ENCODE data around the gene EPHA8. TPM values are rescaled to one million over a fixed set of nuclear protein-coding genes. Genes with fewer than 3 reads are reported as not detected.
A peak's percentile ranks its signal among the peaks of the same experiment; 100 is the strongest.

Gene EPHA8
- total RNA-seq, 4 donors from 2014 or later: not detected

DNA sequence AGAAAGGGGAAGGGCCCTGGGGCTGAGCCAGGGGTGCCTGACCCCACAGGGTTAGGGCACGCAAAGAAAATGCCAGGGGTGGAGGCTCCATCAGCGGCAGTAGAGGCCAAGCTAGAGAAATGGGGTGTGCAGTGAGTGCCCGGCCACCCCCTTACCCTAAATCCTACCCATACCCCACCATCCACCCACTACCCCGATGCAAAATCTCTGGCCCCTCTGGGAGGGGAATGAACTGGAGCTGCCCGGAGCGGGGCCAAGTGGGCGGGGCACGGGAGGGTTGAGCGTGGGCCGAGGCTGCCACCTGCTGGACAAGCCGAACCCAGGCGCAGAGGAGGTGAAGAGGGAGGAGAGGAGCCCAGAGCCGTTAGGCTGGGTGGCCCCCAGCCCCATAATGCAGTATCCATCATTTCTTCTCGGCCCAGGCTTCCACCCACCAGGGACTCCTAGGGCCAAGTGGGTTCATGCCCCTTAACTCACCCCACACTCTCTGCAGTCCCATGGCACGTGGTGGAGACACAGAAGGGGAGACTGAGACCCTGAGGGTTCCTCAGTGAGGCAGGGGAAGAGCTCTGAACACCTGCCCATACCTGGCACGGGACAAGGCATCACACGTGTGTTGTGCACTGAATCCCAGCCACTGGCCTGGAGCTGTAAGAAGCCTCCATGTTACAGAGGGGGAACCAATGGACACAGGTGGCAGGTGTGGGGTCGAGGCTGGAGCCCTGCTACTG is 78.8 kb downstream of the EPHA8 start:
- Histone ChIP-seq H3K27ac (no peak overlapping the region), H3K4me3 (no peak overlapping the region), H3K4me1 (peaks cover 0 to 7% (median 2%) of the 10 kb centered on the region in 4 donors), H3K36me3 (no peaks in the 10 kb centered on the region), H3K9me3 (no peaks in the 10 kb centered on the region), H3K27me3 (peaks cover 0 to 23% of the 10 kb centered on the region in 2 donors)
- WGBS, 2 donors: 4 to 7% methylated on average over 17 to 18 of the region's 18 CpGs
- TF ChIP-seq EP300 (IDR thresholded peaks at IDR 0.05): peak in 1 of 2 donors; percentile 47
- TF ChIP-seq, protein P1, sequence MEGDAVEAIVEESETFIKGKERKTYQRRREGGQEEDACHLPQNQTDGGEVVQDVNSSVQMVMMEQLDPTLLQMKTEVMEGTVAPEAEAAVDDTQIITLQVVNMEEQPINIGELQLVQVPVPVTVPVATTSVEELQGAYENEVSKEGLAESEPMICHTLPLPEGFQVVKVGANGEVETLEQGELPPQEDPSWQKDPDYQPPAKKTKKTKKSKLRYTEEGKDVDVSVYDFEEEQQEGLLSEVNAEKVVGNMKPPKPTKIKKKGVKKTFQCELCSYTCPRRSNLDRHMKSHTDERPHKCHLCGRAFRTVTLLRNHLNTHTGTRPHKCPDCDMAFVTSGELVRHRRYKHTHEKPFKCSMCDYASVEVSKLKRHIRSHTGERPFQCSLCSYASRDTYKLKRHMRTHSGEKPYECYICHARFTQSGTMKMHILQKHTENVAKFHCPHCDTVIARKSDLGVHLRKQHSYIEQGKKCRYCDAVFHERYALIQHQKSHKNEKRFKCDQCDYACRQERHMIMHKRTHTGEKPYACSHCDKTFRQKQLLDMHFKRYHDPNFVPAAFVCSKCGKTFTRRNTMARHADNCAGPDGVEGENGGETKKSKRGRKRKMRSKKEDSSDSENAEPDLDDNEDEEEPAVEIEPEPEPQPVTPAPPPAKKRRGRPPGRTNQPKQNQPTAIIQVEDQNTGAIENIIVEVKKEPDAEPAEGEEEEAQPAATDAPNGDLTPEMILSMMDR (IDR thresholded peaks at IDR 0.05): peak; percentile 83 to 95 (median 89)
- TF ChIP-seq POLR2A (IDR thresholded peaks at IDR 0.05): no peak
- DNase-seq (ENCODE audit: low spot score in 2 of 2): peak; percentile 72 to 85

DNA sequence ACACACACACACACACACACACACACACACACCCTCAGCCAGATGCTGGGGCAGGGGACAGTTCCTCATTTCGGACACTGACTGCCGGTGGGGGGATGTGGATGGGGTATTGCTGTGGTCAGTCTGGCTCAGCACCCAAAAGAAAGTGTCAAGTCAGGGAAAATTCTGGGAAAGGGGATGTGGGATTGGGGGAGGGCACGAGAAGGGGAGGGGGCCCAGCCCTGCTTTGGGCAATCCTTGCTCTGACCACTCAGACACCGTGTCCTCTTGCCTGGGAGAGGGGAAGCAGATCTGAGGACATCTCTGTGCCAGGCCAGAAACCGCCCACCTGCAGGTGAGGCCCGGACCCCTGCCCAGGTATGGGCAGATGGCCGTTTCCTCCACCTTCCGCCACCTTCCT is 80.1 kb downstream of the EPHA8 start, which contains the start of gene C1QC:
C1QC (plus strand) TSS at position 253 of the 400 bp plus-strand sequence. CDS start 391 bp downstream, outside the sequence.
- peak in 1 of 2 donors; percentile 46 for DNase-seq (ENCODE audit: low spot score in 2 of 2)
- no peaks in the 10 kb centered on the region for H3K36me3 ChIP-seq
- H3K27me3 ChIP-seq: peaks cover 0 to 13% of the 10 kb centered on the region in 2 donors
- H3K4me3 ChIP-seq: peak within 1 kb of the TSS; percentile 5 to 47 (median 13)
- peaks cover 0 to 7% (median 2%) of the 10 kb centered on the region in 4 donors for H3K4me1 ChIP-seq
- H3K27ac ChIP-seq: peak within 1 kb of the TSS in 1 of 4 donors; percentile 4
- 61% methylated on average over 8 of the region's 8 CpGs for WGBS, 2 donors
- H3K9me3 ChIP-seq: no peaks in the 10 kb centered on the region
- peak in 1 of 2 donors; percentile 68 for TF ChIP-seq EP300 (IDR thresholded peaks at IDR 0.05)
- TF ChIP-seq POLR2A (IDR thresholded peaks at IDR 0.05): no peak
- TF ChIP-seq, protein P1 (IDR thresholded peaks at IDR 0.05): no peak

DNA sequence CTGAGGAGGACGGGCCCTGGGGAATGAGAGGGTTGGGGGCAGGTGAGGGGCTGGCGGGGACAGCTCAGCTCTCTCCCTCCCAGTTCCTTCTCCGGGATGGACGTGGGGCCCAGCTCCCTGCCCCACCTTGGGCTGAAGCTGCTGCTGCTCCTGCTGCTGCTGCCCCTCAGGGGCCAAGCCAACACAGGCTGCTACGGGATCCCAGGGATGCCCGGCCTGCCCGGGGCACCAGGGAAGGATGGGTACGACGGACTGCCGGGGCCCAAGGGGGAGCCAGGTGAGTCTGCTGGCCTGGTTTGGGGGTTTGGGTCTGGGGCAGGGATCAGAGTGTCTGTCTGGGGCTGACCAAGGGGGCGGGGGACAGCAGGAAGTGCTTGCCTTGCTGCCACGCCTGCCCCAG is 80.6 kb downstream of the EPHA8 start:
- peaks cover 0 to 13% of the 10 kb centered on the region in 2 donors for H3K27me3 ChIP-seq
- 82 to 84% methylated on average over 6 to 11 of the region's 12 CpGs for WGBS, 2 donors
- H3K4me1 ChIP-seq: peaks cover 0 to 7% (median 2%) of the 10 kb centered on the region in 4 donors
- H3K27ac ChIP-seq: peak overlapping the region in 1 of 4 donors; percentile 4
- H3K4me3 ChIP-seq: peak overlapping the region; percentile 3 to 47 (median 13)
- no peaks in the 10 kb centered on the region for H3K36me3 ChIP-seq
- no peak for DNase-seq (ENCODE audit: low spot score in 2 of 2)
- no peaks in the 10 kb centered on the region for H3K9me3 ChIP-seq
- no peak for TF ChIP-seq EP300 (IDR thresholded peaks at IDR 0.05)
- TF ChIP-seq, protein P1 (IDR thresholded peaks at IDR 0.05): no peak
- no peak for TF ChIP-seq POLR2A (IDR thresholded peaks at IDR 0.05)

DNA sequence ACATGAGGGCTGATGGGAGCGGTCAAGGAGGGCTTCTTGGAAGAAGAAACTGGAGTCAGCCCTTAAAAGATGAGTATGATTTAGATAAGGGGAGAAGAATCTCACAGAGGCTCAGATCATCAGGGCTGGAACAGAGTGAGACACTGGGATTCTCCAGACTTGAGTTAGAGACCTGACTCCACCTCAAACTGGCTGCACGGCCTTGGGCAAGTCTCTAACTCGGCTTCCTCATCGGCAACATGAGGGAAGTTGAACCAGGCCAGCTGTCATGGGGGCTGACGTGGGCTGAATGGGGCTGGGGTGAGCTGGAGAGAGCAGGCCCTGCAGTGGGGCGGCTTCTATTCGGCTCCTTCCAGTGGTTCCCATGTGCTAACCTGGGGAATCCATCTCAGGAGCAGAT is 82.6 kb downstream of the EPHA8 start:
- H3K4me1 ChIP-seq: peaks cover 0 to 7% (median 2%) of the 10 kb centered on the region in 4 donors
- H3K27ac ChIP-seq: no peak overlapping the region
- no peak for DNase-seq (ENCODE audit: low spot score in 2 of 2)
- peaks cover 0 to 7% of the 10 kb centered on the region in 2 donors for H3K27me3 ChIP-seq
- H3K36me3 ChIP-seq: no peaks in the 10 kb centered on the region
- WGBS, 2 donors: 63 to 74% methylated on average over 7 of the region's 7 CpGs
- no peak for TF ChIP-seq POLR2A (IDR thresholded peaks at IDR 0.05)
- no peak for TF ChIP-seq EP300 (IDR thresholded peaks at IDR 0.05)
- TF ChIP-seq, protein P1 (IDR thresholded peaks at IDR 0.05): no peak
- peak overlapping the region in 1 of 4 donors; percentile 47 for H3K4me3 ChIP-seq
- H3K9me3 ChIP-seq: no peaks in the 10 kb centered on the region

DNA sequence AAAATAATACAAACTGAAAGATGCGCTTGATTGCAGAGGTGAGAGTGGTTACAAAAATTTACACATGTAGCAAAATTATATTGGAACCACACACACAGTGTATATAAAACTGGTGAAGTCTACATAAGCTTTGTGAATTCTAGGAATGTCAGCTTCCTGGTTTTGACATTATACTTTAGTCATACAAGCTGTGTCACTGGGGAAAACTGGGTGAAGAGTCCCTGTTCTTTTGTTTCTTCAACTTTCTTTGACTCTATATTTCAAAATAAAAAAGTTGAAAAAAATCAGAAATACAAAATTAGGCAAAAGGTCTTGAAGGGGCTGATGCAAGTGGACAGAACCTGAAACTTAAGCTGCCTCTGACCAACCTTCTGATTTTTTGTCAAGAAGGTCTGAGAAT is 83.1 kb downstream of the EPHA8 start:
- DNase-seq (ENCODE audit: low spot score in 2 of 2): no peak
- WGBS, 2 donors: 44 to 88% methylated on average over 1 of the region's 1 CpG

More for the DNA sequence above, 83.1 kb downstream of the EPHA8 start:
- Histone ChIP-seq H3K4me1 (peaks cover 0 to 7% (median 2%) of the 10 kb centered on the region in 4 donors), H3K4me3 (peak overlapping the region in 1 of 4 donors; percentile 47), H3K36me3 (no peaks in the 10 kb centered on the region), H3K27ac (no peak overlapping the region), H3K9me3 (no peaks in the 10 kb centered on the region), H3K27me3 (peaks cover 0 to 4% of the 10 kb centered on the region in 2 donors)
- no peak for TF ChIP-seq POLR2A (IDR thresholded peaks at IDR 0.05)
- TF ChIP-seq, protein P1 (IDR thresholded peaks at IDR 0.05): no peak
- TF ChIP-seq EP300 (IDR thresholded peaks at IDR 0.05): no peak

Measured in tibial nerve (tissue), 4 donors.